Choroid plexus epithelial cell (primary cell): ENCODE data around the gene XXYLT1.

ENCODE experiments used
- DNase-seq: peaks from one replicate; pipeline ENCODE4 v3.0.0-alpha.2; 2010; ENCODE audit warnings: low read depth
- H3K4me3 ChIP-seq: 2 replicates; pipeline ENCODE4 v1.5.1; 2011; ENCODE audit warnings: low read depth, mild to moderate bottlenecking, control low read depth, low read length, moderate library complexity
- TF ChIP-seq, protein P1 (sequence below): conservative IDR thresholded peaks from 2 replicates; pipeline ENCODE4 v1.5.1; 2011; ENCODE audit warnings: low read depth, mild to moderate bottlenecking, control low read depth, inconsistent platforms, low read length, moderate library complexity

XXYLT1 gene

DNA sequence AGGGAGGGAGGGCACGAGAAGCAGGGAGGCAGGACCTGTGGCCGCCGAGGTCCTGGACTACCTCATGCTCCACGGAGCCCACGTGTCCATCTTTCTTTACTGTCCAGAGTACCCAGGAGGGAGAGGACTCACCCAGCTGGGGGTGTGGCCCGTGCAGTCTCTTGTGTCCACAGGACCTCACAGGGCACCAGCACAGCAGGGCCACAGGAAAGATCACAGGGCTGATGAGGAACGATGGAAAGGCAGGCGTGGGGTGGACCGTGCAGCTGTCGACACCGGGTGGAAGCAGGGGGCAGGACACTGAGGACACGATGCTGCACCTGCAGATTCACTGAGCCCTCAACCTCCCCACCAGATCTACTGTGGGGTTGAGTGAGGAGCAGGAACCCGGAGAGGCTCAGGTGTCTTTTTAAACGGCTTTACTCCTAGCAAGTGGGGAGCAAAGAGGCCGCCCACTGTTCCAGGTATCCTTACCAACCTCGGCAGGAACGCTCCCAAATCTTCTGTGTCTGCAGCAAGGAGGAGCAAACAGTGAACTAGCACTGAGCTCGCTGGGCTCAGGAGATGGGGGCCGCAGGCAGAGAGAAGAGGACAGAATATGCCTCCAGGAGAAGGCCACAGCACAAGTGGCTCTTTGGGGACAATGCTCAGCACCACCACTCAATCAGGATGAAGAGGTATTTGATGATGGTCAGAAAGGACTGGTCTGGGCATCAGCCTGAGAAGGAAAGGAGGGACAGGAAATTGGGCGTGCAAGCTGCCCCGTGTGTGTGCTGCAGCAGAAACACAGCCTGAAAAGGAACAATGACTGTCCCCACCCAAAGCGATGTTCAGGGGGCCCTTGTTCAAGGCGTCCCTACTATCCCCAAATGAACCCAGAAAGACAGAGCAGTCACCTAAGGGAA is 198.8 kb downstream of the XXYLT1 start:
- H3K4me3 ChIP-seq, result no peak overlapping the region
- TF ChIP-seq, protein P1, sequence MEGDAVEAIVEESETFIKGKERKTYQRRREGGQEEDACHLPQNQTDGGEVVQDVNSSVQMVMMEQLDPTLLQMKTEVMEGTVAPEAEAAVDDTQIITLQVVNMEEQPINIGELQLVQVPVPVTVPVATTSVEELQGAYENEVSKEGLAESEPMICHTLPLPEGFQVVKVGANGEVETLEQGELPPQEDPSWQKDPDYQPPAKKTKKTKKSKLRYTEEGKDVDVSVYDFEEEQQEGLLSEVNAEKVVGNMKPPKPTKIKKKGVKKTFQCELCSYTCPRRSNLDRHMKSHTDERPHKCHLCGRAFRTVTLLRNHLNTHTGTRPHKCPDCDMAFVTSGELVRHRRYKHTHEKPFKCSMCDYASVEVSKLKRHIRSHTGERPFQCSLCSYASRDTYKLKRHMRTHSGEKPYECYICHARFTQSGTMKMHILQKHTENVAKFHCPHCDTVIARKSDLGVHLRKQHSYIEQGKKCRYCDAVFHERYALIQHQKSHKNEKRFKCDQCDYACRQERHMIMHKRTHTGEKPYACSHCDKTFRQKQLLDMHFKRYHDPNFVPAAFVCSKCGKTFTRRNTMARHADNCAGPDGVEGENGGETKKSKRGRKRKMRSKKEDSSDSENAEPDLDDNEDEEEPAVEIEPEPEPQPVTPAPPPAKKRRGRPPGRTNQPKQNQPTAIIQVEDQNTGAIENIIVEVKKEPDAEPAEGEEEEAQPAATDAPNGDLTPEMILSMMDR, result no peak
- no peak for DNase-seq

- no peak overlapping the region for H3K4me3 ChIP-seq
- TF ChIP-seq, protein P1, result no peak
- no peak for DNase-seq
Observed at GRCh38 chr3:195071011-195071728, 199.8 kb downstream of the XXYLT1 start.

DNA sequence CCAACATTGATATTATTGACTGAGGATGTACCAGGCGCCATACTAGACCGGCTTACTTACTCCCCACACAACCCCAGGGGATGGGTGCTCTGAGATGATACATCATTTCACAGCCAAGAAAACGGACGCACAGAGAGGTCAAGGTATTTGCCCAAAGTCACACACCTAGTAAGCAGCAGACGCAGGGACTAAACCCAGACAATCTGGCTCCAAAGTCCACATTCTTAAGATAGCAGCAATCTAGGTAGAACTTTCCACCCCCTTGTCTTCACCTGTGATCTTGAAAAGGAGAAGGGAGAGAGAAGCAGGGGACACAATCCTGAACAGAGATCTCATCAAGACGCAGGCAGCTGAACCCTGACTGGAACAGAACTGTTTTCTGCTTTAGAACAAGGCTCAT is 200.6 kb downstream of the XXYLT1 start:
- TF ChIP-seq, protein P1, result no peak
- no peak for DNase-seq
- no peak overlapping the region for H3K4me3 ChIP-seq

- TF ChIP-seq, protein P1, result no peak
- H3K4me3 ChIP-seq, result no peak overlapping the region
- no peak for DNase-seq
Observed at GRCh38 chr3:195069501-195070251, 201.3 kb downstream of the XXYLT1 start.

GRCh38 chr3:195068084-195069080 is 202.6 kb downstream of the XXYLT1 start:
- DNase-seq, result peak; percentile 48
- H3K4me3 ChIP-seq, result no peak overlapping the region
- TF ChIP-seq, protein P1, result no peak

GRCh38 chr3:195066441-195066841 is 204.5 kb downstream of the XXYLT1 start:
- TF ChIP-seq, protein P1, result no peak
- no peak for DNase-seq
- H3K4me3 ChIP-seq, result no peak overlapping the region
